HUES48 (cell line): ENCODE data around the gene KLHL18.
"Not testable (repeated sequence)": the region's sequence is repeated elsewhere in the genome, so short reads cannot be mapped to it uniquely, and the experiment has no call there.

Experiments used
- H3K27ac ChIP-seq: one replicate; pipeline ENCODE4 v1.7.0; 2013; ENCODE audit warnings: low read depth, low read length, inconsistent platforms
- H3K27me3 ChIP-seq: 2 replicates; pipeline ENCODE4 v1.6.1; 2013; ENCODE audit warnings: mild to moderate bottlenecking, low read length; ENCODE audit not compliant: control insufficient read depth, insufficient read depth
- H3K36me3 ChIP-seq: 2 replicates; pipeline ENCODE4 v1.6.1; 2013; ENCODE audit warnings: low read length; ENCODE audit not compliant: control insufficient read depth, insufficient read depth
- H3K4me1 ChIP-seq: 2 replicates; pipeline ENCODE4 v1.6.1; 2013; ENCODE audit warnings: mild to moderate bottlenecking, low read length; ENCODE audit not compliant: control insufficient read depth, insufficient read depth
- H3K4me3 ChIP-seq: 2 replicates; pipeline ENCODE4 v1.5.1; 2013; ENCODE audit warnings: mild to moderate bottlenecking, low read depth, low read length
- H3K9ac ChIP-seq: 2 replicates; pipeline ENCODE4 v1.6.1; 2013; ENCODE audit warnings: mild to moderate bottlenecking, low read depth, low read length, moderate library complexity
- H3K9me3 ChIP-seq: 2 replicates; pipeline ENCODE4 v1.6.1; 2013; ENCODE audit warnings: low read length; ENCODE audit not compliant: control insufficient read depth, insufficient read depth

Gene KLHL18

DNA sequence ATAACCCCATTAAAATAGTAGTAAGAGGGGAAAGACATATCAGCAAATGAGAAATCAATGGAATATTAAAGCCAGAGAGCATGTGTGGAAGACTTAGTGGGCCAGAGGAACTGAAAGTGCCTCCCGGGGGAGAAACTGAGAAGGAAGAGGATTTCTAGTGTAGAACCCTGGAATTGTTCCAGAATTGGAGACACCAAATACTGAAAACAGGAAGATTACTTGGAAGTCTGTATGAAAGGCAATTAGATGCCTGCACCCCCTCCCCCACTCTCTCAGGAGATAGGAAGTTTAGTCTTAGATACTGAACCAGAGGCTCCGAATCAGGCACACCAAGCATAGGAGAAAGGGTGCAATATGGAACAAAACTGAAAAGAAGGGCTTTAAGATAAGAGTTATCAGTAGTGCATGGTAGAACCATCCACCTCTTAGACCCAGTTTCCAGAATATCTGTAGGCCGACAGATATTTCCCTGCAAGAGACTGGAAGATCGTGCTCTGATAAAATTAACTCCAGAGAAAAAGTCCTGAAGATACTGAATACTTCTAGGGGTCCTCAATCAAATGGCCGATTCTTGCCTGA is 32.4 kb downstream of the KLHL18 start:
- H3K4me1 ChIP-seq = no peaks in the 10 kb centered on the region
- peaks cover 12% of the 10 kb centered on the region for H3K36me3 ChIP-seq
- no peak overlapping the region for H3K9ac ChIP-seq

DNA sequence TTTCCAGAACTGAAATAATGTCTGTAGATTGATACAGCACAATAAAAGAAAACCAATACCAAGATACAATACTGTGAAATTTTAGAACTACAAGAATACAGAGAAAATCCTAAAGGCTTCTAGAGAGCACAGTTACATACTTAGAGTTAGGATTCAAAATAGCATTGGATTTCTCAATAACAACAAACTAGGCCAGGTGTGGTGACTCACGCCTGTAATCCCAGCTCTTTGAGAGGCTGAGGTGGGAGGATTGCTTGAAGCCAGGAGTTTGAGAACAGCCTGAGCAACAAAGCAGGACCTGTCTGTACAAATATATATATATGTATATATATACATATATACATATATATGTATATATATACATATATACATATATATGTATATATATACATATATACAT is 33.4 kb downstream of the KLHL18 start:
- not testable (repeated sequence) for H3K9ac ChIP-seq, H3K4me3 ChIP-seq, H3K4me1 ChIP-seq, H3K9me3 ChIP-seq, H3K27ac ChIP-seq, H3K27me3 ChIP-seq
- H3K36me3 ChIP-seq = peaks cover 21% of the 10 kb centered on the region

More for the DNA sequence above, 32.4 kb downstream of the KLHL18 start:
- no peaks in the 10 kb centered on the region for H3K9me3 ChIP-seq
- H3K27me3 ChIP-seq = no peaks in the 10 kb centered on the region
- H3K27ac ChIP-seq = no peak overlapping the region
- no peak overlapping the region for H3K4me3 ChIP-seq

DNA sequence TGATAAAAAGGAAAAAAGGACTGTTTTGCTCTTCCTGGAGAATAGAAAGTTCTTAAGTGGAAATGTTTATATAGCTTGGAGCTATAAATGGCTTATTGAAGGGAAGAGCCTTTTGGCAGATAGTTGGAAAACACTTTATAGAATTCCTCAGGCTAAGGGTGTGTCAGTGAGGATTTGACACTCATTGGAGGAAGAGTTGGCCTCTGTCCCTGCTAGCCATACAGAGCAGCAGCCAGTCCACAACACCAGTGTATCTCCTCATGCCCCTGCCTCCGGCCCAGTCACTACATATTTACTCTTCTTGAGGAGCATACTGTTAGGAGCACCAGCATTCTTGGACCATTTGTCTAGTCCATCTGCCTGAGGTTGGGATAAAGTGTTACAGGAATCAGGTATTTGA is 36.2 kb downstream of the KLHL18 start:
- H3K27ac ChIP-seq = no peak overlapping the region
- peaks cover 46% of the 10 kb centered on the region for H3K36me3 ChIP-seq
- H3K4me3 ChIP-seq = no peak overlapping the region
- H3K9me3 ChIP-seq = no peaks in the 10 kb centered on the region
- no peak overlapping the region for H3K9ac ChIP-seq
- no peaks in the 10 kb centered on the region for H3K27me3 ChIP-seq
- no peaks in the 10 kb centered on the region for H3K4me1 ChIP-seq

DNA sequence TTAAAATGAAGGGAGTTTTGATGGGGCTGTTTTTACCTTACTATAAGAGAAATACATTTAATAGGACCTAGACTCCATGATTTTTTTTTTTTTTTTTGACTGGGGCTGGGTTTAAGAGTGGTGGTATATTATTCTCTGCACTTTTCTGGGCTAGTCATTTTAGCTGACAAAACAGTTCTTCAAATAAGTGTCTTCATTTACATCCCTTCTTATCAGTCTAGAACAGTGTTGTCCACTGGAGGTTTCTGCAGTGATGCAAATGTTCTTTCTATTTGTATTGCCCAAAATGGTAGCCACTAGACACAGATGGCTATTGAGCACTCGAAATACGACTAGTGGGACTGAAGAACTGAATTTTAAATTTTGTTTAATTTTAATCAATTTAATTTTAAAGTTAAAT is 37.2 kb downstream of the KLHL18 start:
- Histone ChIP-seq H3K9ac (no peak overlapping the region), H3K9me3 (no peaks in the 10 kb centered on the region), H3K4me3 (no peak overlapping the region), H3K36me3 (peaks cover 51% of the 10 kb centered on the region), H3K4me1 (no peaks in the 10 kb centered on the region), H3K27ac (no peak overlapping the region), H3K27me3 (no peaks in the 10 kb centered on the region)

DNA sequence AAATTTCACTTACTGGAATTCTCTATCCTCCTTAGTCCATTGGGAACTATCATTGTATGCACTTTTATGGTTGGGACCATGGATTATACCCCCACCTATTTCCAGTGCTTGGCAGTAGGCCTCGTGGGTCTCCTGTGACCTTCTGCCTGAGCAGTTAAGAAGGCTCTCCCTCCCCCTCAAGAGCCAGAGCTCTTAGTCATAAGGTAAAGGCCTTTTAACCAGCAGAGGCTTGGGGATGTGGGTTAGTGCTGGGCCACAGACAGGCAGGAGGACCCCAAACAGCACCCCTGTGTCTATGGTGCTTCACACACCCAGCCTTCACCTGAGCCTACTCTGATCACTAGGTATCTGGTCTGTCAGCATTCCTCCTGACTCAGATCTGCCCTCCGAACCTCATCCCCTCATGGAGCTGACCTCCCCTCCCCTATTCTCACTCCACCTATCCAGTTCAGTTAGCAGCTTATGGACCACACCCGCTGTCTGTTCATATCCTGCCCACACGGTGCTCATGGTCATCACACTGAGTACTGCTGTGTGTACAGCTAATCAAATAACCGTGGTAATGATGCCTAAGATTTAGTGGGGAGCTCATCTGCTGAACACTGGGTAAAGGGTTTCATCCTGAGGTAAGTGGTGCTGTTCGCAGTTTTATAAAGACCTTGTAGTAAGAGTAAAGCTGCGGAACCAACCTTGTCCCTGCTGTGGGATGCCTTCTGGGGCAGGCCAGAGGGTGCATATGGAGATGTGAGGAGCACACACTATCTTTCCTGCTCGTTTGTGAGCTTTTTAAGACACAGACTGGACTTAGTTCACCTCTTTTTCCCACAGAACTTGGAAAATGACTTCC is 40.9 kb downstream of the KLHL18 start:
- no peaks in the 10 kb centered on the region for H3K27me3 ChIP-seq
- H3K4me3 ChIP-seq = no peak overlapping the region
- H3K9me3 ChIP-seq = no peaks in the 10 kb centered on the region
- H3K27ac ChIP-seq = no peak overlapping the region
- no peak overlapping the region for H3K9ac ChIP-seq
- peaks cover 75% of the 10 kb centered on the region for H3K36me3 ChIP-seq
- no peaks in the 10 kb centered on the region for H3K4me1 ChIP-seq

DNA sequence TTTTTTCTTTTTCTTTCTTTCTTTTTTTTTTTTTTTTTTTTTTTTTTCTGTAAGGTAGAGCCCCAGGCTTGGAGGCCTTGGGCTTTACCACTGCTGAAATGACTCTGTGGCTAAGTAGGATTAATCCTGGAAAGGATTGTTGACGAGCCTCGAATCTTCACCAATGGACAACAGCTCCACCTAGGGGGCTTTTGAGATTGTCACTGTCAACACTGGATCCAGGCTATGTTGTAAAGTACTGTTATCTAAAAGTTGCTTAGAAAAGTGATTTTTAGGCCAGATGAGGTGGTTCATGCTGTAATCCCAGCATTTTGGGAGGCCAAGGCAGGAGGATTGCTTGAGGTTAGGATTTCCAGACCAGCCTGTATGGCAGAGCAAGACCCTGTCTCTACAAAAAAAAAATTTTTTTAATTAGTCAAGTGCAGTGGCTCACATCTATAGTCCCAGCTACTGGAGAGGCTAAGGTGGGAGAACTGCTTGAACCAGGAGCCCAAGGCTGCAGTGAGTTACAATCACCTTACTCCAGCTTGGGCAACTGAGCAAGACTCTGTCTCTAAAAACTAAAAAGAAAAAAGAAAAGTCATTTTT is 41.6 kb downstream of the KLHL18 start:
- no peaks in the 10 kb centered on the region for H3K27me3 ChIP-seq
- H3K9ac ChIP-seq = no peak overlapping the region
- peaks cover 72% of the 10 kb centered on the region for H3K36me3 ChIP-seq

DNA sequence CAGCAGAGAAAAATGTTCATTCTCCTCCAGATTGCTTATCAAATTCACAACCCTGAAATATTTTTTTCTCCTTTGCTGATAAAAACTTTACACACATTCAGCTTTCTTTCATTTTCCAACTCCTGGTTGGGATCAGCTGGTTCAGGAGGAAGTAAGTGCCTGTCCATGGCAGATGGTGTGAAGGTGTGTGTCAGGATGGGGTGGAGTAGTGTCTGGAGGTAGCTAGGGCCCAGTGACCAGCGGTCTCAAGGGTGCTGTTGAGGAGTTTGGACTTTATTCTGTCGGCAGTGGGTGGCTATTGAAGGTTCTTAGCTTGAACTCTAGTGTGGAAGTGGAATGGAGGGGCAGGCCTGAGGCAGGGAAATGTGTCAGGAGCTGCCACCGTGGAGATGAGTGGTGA is 51.2 kb downstream of the KLHL18 start:
- Histone ChIP-seq H3K9me3 (no peaks in the 10 kb centered on the region), H3K27me3 (no peaks in the 10 kb centered on the region), H3K4me1 (no peaks in the 10 kb centered on the region), H3K27ac (no peak overlapping the region), H3K36me3 (peaks cover 86% of the 10 kb centered on the region), H3K9ac (no peak overlapping the region), H3K4me3 (no peak overlapping the region)

More for the DNA sequence above, 41.6 kb downstream of the KLHL18 start:
- Histone ChIP-seq H3K27ac (no peak overlapping the region), H3K4me1 (no peaks in the 10 kb centered on the region), H3K4me3 (no peak overlapping the region), H3K9me3 (no peaks in the 10 kb centered on the region)

DNA sequence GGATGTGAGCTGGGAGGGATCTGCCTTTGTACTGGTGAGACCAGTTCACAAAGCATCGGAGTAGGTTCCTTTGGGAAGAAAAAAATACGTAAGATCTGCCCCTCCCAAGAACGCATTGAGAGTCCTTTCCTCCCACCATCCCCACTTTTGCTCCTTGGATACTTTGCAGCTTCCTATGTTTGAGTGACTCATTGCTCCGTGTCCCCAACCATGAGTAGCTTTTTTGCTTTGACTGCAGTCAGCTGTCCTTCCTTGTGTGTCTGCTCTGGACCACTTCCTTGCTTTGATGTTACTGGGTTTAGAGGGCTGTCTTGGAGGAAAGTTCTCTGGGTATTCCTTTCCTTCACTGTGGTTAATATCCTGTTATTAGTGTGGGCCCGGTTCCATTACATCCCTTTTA is 54.9 kb downstream of the KLHL18 start:
- H3K36me3 ChIP-seq = peaks cover 97% of the 10 kb centered on the region
- H3K27me3 ChIP-seq = no peaks in the 10 kb centered on the region

DNA sequence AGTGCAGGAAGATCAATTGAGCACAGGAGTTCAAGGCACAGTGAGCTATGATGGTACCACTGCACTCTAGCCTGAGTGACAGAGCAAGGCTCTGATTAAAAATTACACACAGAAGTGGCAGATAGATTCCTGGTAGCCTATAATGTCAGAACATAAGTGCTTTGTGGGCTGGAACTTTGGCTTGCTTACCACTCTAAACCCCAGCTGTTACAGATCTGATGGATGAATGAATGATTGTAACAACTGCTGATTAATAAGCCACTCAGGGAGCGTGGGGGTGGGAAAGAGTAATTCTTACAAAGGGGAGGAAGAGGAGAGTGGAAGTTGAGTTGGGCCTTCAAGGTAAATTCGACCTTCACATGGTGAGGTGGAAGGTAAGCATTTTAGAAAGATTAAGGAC is 57.2 kb downstream of the KLHL18 start:
- Histone ChIP-seq H3K36me3 (peaks cover 97% of the 10 kb centered on the region), H3K4me1 (no peaks in the 10 kb centered on the region), H3K27ac (no peak overlapping the region), H3K27me3 (no peaks in the 10 kb centered on the region), H3K4me3 (no peak overlapping the region), H3K9me3 (no peaks in the 10 kb centered on the region), H3K9ac (no peak overlapping the region)

More for the DNA sequence above, 54.9 kb downstream of the KLHL18 start:
- Histone ChIP-seq H3K4me3 (no peak overlapping the region), H3K9me3 (no peaks in the 10 kb centered on the region), H3K27ac (no peak overlapping the region), H3K4me1 (no peaks in the 10 kb centered on the region), H3K9ac (no peak overlapping the region)

DNA sequence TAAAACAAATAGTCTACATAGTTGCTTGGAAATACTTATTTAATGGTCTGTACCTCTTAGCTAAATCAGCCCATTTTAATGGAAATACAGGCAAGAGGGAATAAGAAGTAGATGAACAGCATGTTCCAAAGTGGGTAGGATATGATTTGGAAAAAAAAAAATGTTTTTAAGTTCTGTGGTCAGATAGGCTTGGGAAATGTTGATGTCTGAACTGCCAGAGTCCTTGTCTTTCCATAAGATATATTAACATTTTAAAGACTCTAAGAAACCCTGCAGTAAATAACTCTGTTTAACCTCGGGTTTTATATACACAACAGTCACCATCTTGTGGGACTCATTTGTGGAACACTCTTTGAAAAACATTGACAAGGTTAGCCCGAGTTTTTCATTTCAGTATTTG is 58.1 kb downstream of the KLHL18 start:
- no peak overlapping the region for H3K27ac ChIP-seq
- H3K4me1 ChIP-seq = no peaks in the 10 kb centered on the region
- H3K9ac ChIP-seq = no peak overlapping the region
- no peak overlapping the region for H3K4me3 ChIP-seq
- H3K27me3 ChIP-seq = no peaks in the 10 kb centered on the region
- peaks cover 97% of the 10 kb centered on the region for H3K36me3 ChIP-seq
- no peaks in the 10 kb centered on the region for H3K9me3 ChIP-seq

DNA sequence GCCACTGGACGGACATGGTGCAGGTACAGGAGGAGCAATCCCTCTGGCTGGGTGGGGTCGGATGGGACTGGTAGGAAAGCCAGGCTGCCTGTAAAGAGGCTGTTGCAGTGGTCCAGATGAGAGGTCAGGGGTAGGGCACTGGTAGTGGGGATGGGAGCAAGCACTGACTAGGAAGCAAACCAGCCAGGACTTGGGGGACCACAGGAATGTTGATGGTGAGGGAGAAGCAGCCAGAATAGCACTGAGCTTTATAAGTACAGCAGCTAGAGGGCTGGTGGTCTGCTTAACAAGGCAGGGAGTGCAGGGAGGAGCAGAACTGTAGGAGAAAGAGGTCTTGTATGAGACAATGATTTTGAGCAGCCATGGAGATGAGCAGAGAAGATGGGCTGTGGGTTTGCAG is 59.4 kb downstream of the KLHL18 start:
- Histone ChIP-seq H3K36me3 (peaks cover 91% of the 10 kb centered on the region), H3K4me1 (no peaks in the 10 kb centered on the region; the same call in 1 of the 2 replicates), H3K27ac (no peak overlapping the region)

More for the DNA sequence above, 59.4 kb downstream of the KLHL18 start:
- Histone ChIP-seq H3K4me3 (no peak overlapping the region), H3K27me3 (no peaks in the 10 kb centered on the region), H3K9ac (no peak overlapping the region), H3K9me3 (no peaks in the 10 kb centered on the region)
